ENCODE data around the gene VCL.
A peak's percentile ranks its signal among the peaks of the same experiment; 100 is the strongest.

Gene VCL

DNA sequence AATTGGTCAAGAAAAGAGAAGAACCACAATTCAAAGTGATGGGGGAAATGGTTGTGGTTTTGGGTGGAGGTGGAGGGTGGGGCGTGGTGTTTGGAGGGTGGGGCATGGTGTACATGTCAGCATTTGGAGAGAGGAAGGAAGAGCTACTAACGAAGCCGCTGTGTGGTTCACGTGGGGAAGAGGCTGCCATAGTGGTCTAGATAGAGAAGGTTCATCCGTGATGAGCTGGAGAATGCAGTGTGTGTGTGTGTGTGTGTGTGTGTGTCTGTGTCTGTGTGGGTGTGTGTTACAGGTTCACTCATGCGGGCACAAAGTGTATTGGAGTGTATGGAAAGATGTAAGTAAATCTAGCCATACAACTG lies 6.1 kb upstream of the VCL start:
- no peak for TF ChIP-seq CREB1 (IDR thresholded peaks at IDR 0.05; ENCODE audit: low read depth)
- TF ChIP-seq, protein P1, sequence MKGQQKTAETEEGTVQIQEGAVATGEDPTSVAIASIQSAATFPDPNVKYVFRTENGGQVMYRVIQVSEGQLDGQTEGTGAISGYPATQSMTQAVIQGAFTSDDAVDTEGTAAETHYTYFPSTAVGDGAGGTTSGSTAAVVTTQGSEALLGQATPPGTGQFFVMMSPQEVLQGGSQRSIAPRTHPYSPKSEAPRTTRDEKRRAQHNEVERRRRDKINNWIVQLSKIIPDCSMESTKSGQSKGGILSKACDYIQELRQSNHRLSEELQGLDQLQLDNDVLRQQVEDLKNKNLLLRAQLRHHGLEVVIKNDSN (IDR thresholded peaks at IDR 0.05) = no peak
- no peak for TF ChIP-seq TEAD4 (IDR thresholded peaks at IDR 0.05)

DNA sequence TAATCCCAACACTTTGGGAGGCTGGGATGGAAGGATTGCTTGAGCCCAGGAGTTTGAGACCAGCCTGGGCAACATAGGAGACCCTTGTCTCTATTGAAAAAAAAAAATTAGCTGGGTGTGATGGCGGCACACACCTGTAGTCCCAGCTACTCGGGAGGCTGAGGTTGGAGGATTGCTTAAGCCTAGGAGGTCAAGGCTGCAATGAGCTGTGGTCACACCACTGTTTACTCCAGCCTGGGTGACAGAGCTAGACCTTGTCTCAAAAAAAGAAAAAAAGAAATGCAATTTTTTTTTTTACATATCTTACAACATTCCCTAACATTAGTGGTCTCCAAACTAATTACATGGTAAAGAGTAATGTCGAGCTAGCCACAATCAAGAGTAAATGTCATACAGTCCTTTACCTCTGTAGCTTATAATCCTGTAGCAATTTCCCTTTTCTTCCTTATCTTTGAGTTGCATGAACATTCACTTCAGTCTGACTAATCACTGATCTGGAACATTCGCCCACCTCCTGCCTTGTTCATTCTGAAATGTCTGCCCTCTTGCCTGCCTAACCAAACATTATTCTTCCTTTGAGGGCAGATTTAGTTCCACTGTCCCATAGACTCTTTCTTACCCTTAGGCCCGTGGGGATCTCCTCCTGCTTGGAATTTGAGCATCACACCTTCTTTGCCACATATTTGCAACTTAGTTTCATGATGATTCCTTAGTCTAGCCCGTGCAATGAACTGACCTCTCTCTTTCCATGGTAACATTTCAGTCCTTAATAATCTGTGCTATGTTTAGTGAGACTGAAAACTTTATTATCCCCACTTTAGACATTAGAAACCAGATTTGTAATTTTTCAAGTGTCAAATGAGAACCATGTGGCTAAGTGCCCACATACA lies 4.8 kb upstream of the VCL start:
- TF ChIP-seq YY1 (IDR thresholded peaks at IDR 0.05; ENCODE audit: low read depth) (no peak), RAD21 (IDR thresholded peaks at IDR 0.05; ENCODE audit: low read depth) (no peak), CEBPB (IDR thresholded peaks at IDR 0.05) (no peak), EGR1 (IDR thresholded peaks at IDR 0.05) (no peak), TEAD4 (IDR thresholded peaks at IDR 0.05) (no peak), CREB1 (IDR thresholded peaks at IDR 0.05; ENCODE audit: low read depth) (no peak), TCF12 (IDR thresholded peaks at IDR 0.05; ENCODE audit: low read depth) (no peak), EP300 (IDR thresholded peaks at IDR 0.05; ENCODE audit: borderline replicate concordance) (no peak), ZBTB7A (IDR thresholded peaks at IDR 0.05; ENCODE audit: low read depth) (no peak)
- TF ChIP-seq, protein P1 (IDR thresholded peaks at IDR 0.05) = no peak
- TF ChIP-seq, protein P2, sequence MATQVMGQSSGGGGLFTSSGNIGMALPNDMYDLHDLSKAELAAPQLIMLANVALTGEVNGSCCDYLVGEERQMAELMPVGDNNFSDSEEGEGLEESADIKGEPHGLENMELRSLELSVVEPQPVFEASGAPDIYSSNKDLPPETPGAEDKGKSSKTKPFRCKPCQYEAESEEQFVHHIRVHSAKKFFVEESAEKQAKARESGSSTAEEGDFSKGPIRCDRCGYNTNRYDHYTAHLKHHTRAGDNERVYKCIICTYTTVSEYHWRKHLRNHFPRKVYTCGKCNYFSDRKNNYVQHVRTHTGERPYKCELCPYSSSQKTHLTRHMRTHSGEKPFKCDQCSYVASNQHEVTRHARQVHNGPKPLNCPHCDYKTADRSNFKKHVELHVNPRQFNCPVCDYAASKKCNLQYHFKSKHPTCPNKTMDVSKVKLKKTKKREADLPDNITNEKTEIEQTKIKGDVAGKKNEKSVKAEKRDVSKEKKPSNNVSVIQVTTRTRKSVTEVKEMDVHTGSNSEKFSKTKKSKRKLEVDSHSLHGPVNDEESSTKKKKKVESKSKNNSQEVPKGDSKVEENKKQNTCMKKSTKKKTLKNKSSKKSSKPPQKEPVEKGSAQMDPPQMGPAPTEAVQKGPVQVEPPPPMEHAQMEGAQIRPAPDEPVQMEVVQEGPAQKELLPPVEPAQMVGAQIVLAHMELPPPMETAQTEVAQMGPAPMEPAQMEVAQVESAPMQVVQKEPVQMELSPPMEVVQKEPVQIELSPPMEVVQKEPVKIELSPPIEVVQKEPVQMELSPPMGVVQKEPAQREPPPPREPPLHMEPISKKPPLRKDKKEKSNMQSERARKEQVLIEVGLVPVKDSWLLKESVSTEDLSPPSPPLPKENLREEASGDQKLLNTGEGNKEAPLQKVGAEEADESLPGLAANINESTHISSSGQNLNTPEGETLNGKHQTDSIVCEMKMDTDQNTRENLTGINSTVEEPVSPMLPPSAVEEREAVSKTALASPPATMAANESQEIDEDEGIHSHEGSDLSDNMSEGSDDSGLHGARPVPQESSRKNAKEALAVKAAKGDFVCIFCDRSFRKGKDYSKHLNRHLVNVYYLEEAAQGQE (IDR thresholded peaks at IDR 0.05; ENCODE audit: low read depth) = no peak

DNA sequence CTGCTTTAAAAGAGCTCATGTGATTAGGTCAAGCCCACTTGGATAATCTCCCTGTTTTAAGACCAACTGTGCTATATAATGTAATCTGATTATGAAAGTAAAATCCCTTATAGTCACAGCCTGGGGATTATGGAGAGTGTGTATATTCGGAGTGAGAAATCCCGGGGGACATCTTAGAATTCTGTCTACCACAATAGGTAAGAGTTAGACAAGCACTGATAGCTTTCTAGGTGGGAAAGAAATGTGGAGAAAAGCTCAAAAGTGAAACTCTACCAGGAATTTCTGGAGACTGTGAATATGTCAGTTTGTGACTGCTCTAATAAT lies 2.9 kb upstream of the VCL start:
- no peak for TF ChIP-seq NFIC (IDR thresholded peaks at IDR 0.05)
- TF ChIP-seq ZBTB7A (IDR thresholded peaks at IDR 0.05; ENCODE audit: low read depth) = no peak
- TF ChIP-seq EP300 (IDR thresholded peaks at IDR 0.05; ENCODE audit: borderline replicate concordance) = no peak
- TF ChIP-seq TAF1 (IDR thresholded peaks at IDR 0.05; ENCODE audit: low read depth) = no peak
- TF ChIP-seq, protein P3, sequence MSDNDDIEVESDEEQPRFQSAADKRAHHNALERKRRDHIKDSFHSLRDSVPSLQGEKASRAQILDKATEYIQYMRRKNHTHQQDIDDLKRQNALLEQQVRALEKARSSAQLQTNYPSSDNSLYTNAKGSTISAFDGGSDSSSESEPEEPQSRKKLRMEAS (IDR thresholded peaks at IDR 0.05) = no peak
- no peak for TF ChIP-seq EGR1 (IDR thresholded peaks at IDR 0.05)
- TF ChIP-seq TEAD4 (IDR thresholded peaks at IDR 0.05) = no peak
- no peak for TF ChIP-seq CEBPB (IDR thresholded peaks at IDR 0.05)
- no peak for TF ChIP-seq RAD21 (IDR thresholded peaks at IDR 0.05; ENCODE audit: low read depth)
- no peak for TF ChIP-seq FOXM1 (IDR thresholded peaks at IDR 0.05; ENCODE audit: borderline replicate concordance, low read depth)
- TF ChIP-seq TCF12 (IDR thresholded peaks at IDR 0.05; ENCODE audit: low read depth) = no peak
- TF ChIP-seq YY1 (IDR thresholded peaks at IDR 0.05; ENCODE audit: low read depth) = no peak
- TF ChIP-seq, protein P1 (IDR thresholded peaks at IDR 0.05) = no peak
- TF ChIP-seq CREB1 (IDR thresholded peaks at IDR 0.05; ENCODE audit: low read depth) = no peak
- TF ChIP-seq, protein P2 (IDR thresholded peaks at IDR 0.05; ENCODE audit: low read depth) = no peak

DNA sequence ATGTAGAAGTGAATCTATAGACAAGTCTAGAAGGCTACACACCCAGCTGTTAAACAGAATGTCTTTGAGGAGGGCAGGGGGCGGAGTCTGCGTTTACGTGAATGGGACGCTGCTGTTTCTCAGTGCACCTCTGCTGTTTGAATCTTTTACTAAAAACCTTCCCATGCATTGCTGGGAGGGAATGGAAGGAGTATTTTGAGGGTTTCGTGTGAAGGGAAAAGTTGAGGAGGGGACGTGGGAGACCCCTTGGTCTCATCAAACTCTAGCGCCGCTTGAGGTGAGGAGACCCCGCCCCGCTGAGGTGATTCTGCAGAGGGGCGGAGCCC lies 492 bp upstream of the VCL start:
- no peak for TF ChIP-seq TAF1 (IDR thresholded peaks at IDR 0.05; ENCODE audit: low read depth)
- no peak for TF ChIP-seq TEAD4 (IDR thresholded peaks at IDR 0.05)
- no peak for TF ChIP-seq RAD21 (IDR thresholded peaks at IDR 0.05; ENCODE audit: low read depth)
- TF ChIP-seq ZBTB7A (IDR thresholded peaks at IDR 0.05; ENCODE audit: low read depth) = peak; percentile 99

DNA sequence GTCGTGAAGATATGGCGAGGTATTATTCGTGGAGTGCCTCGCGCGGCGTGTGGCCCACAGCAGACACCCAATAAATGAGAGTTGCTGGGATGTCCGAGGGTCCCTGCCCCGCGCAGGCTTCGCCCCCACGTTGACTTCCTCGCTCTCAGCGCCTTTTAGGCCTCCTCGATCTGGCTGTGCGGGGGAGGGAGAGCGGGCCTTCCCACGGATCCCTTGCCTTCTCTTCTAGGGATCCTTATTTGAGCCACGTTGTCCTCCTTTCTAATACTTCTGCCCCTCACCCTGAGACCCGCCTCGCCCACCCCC lies 660 bp downstream of the VCL start:
- TF ChIP-seq, protein P2 (IDR thresholded peaks at IDR 0.05; ENCODE audit: low read depth) = no peak
- peak; percentile 74 for TF ChIP-seq EGR1 (IDR thresholded peaks at IDR 0.05)
